Activated CD8-positive, alpha-beta T cell treated with anti-CD3 and anti-CD28 coated beads for 36 hours (primary cell): ENCODE results near the gene BFSP1. TPM values are rescaled to one million over a fixed set of nuclear protein-coding genes. Genes with fewer than 3 reads are reported as not detected.

Source experiments
- ATAC-seq: fragments of 200-7000 bp; cut with Tn5 transposase; one replicate; pipeline ENCODE4 v1.10.0; 2021; ENCODE audit warnings: mild to moderate bottlenecking, moderate library complexity
- CTCF ChIA-PET: fragments of 350-600 bp; sonication (Branson Sonifier 250); formaldehyde crosslinking; loops from one replicate; lab custom pipeline; 2021; ENCODE audit warnings: antibody characterized with exemption; lab: Charles Lee
- POLR2A ChIA-PET: fragments of 350-600 bp; sonication (Branson Sonifier 250); formaldehyde crosslinking; loops from one replicate; lab custom pipeline; 2021; ENCODE audit warnings: antibody characterized with exemption; lab: Charles Lee
- DNase-seq: peaks from one replicate; pipeline ENCODE4 v3.0.0-alpha.2; 2020
- H3K27ac Mint-ChIP-seq: one replicate; pipeline ENCODE4 v1.8.0; 2021; ENCODE audit warnings: mild to moderate bottlenecking, mixed read lengths
- H3K27me3 Mint-ChIP-seq: one replicate; pipeline ENCODE4 v1.8.0; 2021; ENCODE audit warnings: mixed read lengths
- H3K36me3 Mint-ChIP-seq: one replicate; pipeline ENCODE4 v1.8.0; 2021; ENCODE audit warnings: low read depth, mixed read lengths
- H3K4me1 Mint-ChIP-seq: one replicate; pipeline ENCODE4 v1.8.0; 2021; ENCODE audit warnings: low read depth, mixed read lengths
- H3K4me3 Mint-ChIP-seq: one replicate; pipeline ENCODE4 v1.8.0; 2021; ENCODE audit warnings: mild to moderate bottlenecking, moderate library complexity, mixed read lengths
- H3K9me3 Mint-ChIP-seq: one replicate; pipeline ENCODE4 v1.8.0; 2021; ENCODE audit warnings: mixed read lengths
- CTCF ChIP-seq: fragments of 200-600 bp; IDR thresholded peaks from one replicate; pipeline ENCODE4 v1.8.0; 2022; ENCODE audit warnings: antibody characterized with exemption, mild to moderate bottlenecking
- intact Hi-C: fragments of 100-400 bp; cut with micrococcal nuclease; formaldehyde crosslinking; loops from one replicate; pipeline ENCODE4 v1.10.0; 2022
- total RNA-seq, 2 experiments: library from RNA; stranded (reverse); gene quantifications; one replicate each; pipeline ENCODE4 v1.2.3, GENCODE V29; 2021

BFSP1 gene
- total RNA-seq, 2 experiments from 2014 or later = 0.18 TPM

GRCh38 chr20:17502105-17502504 is 29.1 kb downstream of the BFSP1 start:
- ChIA-PET POLR2A (no interaction called here), CTCF (no interaction called here)
- no peaks in the 10 kb centered on the region for H3K9me3 Mint-ChIP-seq
- no peak overlapping the region for H3K27ac Mint-ChIP-seq
- H3K4me3 Mint-ChIP-seq = no peak overlapping the region
- peaks cover 33% of the 10 kb centered on the region for H3K4me1 Mint-ChIP-seq
- no peaks in the 10 kb centered on the region for H3K36me3 Mint-ChIP-seq
- ATAC-seq = no peak
- intact Hi-C loops = loop anchor here (10.0 kb wide), 1 partner anchor 493 kb away; no protein-coding TSS in a partner anchor
- DNase-seq = no peak
- H3K27me3 Mint-ChIP-seq = no peaks in the 10 kb centered on the region
- TF ChIP-seq CTCF = no peak

GRCh38 chr20:17501701-17502100 is 29.5 kb downstream of the BFSP1 start:
- Mint-ChIP-seq H3K27me3 (no peaks in the 10 kb centered on the region), H3K4me3 (no peak overlapping the region), H3K36me3 (no peaks in the 10 kb centered on the region), H3K4me1 (peaks cover 29% of the 10 kb centered on the region), H3K9me3 (no peaks in the 10 kb centered on the region), H3K27ac (no peak overlapping the region)
- intact Hi-C loops = loop anchor here (10.0 kb wide), 1 partner anchor 493 kb away; no protein-coding TSS in a partner anchor
- ATAC-seq (no peak), DNase-seq (no peak)
- CTCF ChIA-PET = no interaction called here
- POLR2A ChIA-PET = no interaction called here
- no peak for TF ChIP-seq CTCF

GRCh38 chr20:17500826-17501225 is 30.4 kb downstream of the BFSP1 start:
- intact Hi-C loops = loop anchor here (10.0 kb wide), 1 partner anchor 494 kb away; no protein-coding TSS in a partner anchor
- ATAC-seq = no peak
- no peak for TF ChIP-seq CTCF
- CTCF ChIA-PET = interaction anchor here (1.1 kb wide), 1 partner anchor 402 kb away, joined by 3 read pairs; no protein-coding TSS in a partner anchor
- no peak for DNase-seq
- Mint-ChIP-seq H3K36me3 (no peaks in the 10 kb centered on the region), H3K27ac (no peak overlapping the region), H3K4me3 (no peak overlapping the region), H3K27me3 (no peaks in the 10 kb centered on the region), H3K9me3 (no peaks in the 10 kb centered on the region), H3K4me1 (peaks cover 24% of the 10 kb centered on the region)
- POLR2A ChIA-PET = no interaction called here

- intact Hi-C loops = loop anchor here (10.0 kb wide), 1 partner anchor 495 kb away; no protein-coding TSS in a partner anchor
- Mint-ChIP-seq H3K27ac (no peak overlapping the region), H3K36me3 (no peaks in the 10 kb centered on the region), H3K4me1 (peaks cover 18% of the 10 kb centered on the region), H3K9me3 (no peaks in the 10 kb centered on the region), H3K4me3 (no peak overlapping the region), H3K27me3 (no peaks in the 10 kb centered on the region)
- TF ChIP-seq CTCF = no peak
- CTCF ChIA-PET = interaction anchor here (1.1 kb wide), 1 partner anchor 402 kb away, joined by 3 read pairs; no protein-coding TSS in a partner anchor
- no peak for ATAC-seq
- POLR2A ChIA-PET = no interaction called here
- DNase-seq = no peak
Observed at GRCh38 chr20:17500271-17500670, 30.9 kb downstream of the BFSP1 start.

GRCh38 chr20:17499041-17499440 is 32.1 kb downstream of the BFSP1 start:
- CTCF ChIA-PET = no interaction called here
- H3K4me1 Mint-ChIP-seq = peaks cover 8% of the 10 kb centered on the region

More at GRCh38 chr20:17499041-17499440, 32.1 kb downstream of the BFSP1 start:
- TF ChIP-seq CTCF = no peak
- Mint-ChIP-seq H3K27ac (no peak overlapping the region), H3K36me3 (no peaks in the 10 kb centered on the region), H3K9me3 (no peaks in the 10 kb centered on the region), H3K27me3 (no peaks in the 10 kb centered on the region), H3K4me3 (no peak overlapping the region)
- ATAC-seq (no peak), DNase-seq (no peak)
- POLR2A ChIA-PET = no interaction called here
- intact Hi-C loops = no loop called here
